Suppressor macrophage treated with lipopolysaccharide for 1 hour (primary cell): ENCODE measurements around the gene MAGI2.

Source experiments
- DNase-seq, 3 donors: peaks; one replicate each; pipeline ENCODE4 v3.0.0-alpha.2; 2020 to 2022

Gene MAGI2

DNA sequence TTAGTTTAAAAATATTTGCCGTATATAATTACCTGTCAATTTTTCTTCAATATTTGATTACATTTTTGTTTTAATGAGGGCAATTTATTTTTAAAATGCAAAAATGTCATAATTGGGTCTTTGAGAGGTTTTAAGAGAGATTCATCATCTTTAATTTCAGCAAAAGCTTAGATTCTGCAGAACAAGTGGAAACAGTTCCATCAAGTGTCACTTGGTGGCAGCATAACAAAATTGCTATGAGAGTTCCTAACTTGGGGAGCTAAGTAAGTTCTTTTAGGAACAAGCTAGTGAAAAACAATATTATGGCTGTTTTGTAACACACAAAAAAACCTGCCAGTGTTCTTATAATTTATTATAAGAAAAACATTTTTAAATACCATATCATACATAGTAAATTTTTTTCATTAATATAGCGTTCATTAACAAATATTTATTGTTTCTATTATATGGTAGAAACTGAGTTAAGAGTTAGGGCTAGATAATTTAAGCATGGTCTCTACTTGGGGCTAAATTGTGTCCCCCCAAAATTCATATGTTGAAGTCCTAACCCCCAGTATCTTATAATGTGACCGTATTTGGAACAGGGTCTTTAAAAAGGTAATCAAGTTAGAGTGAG lies 155.2 kb downstream of the MAGI2 start:
- DNase-seq: peak; percentile 44 to 55 (median 51)

DNA sequence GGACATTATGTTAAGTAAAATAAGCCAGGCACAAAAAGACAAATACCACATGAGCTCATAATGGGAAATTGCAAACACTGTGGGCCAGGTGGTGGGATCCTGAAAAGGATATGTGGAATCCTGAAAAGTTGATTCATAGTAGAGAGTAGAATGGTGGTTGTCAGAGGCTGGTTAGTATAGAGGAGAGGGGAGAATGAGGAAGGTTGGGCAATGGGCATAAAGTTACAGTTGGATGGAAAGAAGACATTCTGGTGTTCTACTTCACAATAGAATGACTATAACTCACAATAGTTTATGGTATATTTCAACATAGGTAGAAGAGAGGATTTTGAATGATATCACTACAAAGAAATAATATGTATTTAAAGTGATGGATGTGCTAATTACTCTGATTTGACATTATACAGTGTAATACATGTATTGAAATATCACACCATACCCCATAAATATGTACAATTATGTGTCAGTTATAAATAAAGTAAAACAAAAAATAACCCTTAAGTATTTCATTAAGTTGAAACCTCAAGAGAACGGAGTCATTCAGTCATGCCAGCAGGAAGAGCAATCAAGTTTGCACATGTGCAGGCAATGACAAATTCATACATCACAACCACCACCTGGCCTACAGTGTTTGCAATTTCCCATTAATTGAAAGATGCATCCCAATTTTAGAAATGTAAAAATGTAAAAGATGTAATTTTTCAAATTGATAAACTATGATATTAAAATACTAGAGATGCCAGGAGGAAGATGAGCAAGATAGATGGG lies 156.7 kb downstream of the MAGI2 start:
- DNase-seq: no peak

DNA sequence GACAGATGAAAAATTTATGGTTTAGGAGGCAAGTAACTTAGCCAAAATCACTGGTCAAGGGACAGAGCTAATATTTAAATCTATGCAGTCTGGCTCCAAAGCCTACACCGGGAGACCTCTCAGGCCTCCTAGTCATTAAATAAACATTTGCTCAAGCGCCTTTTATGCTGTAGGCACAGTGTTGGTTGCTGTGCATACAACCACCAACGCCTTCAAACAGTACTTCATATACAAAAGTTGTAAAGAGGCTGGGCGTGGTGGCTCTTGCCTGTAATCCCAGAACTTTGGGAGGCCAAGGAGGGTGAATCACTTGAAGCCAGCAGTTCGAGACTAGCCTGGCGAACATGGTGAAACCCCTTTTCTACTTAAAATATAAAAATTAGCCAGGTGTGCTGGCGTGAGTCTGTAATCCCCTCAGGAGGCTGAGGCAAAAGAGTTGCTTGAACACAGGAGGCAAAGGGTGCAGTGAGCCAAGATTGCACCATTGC lies 159.8 kb downstream of the MAGI2 start:
- DNase-seq: no peak

DNA sequence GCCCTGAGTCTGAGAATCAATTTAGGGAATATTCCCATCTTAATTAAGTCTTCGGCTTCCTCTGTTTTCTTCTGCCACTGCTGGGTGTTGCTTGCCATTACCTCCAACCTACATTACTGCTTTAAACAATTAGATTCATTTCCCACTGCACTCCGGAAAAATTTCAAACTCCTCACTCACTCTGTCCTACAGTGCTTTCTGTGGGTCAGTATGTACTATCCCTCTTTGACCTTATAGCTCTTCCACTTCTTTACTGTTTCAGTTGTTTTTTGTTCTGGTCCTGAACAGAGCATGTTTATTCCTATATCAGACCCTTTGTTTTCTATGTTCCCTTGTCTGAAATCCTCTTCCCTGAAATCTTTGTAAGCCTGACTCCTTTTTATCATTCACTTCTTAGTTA lies 160.6 kb downstream of the MAGI2 start:
- no peak for DNase-seq

DNA sequence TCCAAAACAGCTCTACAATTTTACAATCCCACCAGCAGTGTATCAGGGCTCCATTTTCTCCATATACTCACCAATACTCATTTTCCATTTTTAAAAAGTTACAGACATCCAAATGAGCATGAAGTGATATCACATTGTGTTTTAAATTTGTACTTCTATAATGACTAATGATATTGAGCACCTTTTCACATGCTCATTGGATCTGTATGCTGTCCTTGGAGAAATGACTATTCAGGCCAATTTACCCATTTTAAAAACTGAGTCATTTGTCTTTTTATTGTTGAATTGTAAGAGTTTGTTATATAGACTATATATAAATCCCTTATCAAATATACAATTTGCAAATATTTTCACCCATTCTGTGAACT lies 162.0 kb downstream of the MAGI2 start:
- no peak for DNase-seq

DNA sequence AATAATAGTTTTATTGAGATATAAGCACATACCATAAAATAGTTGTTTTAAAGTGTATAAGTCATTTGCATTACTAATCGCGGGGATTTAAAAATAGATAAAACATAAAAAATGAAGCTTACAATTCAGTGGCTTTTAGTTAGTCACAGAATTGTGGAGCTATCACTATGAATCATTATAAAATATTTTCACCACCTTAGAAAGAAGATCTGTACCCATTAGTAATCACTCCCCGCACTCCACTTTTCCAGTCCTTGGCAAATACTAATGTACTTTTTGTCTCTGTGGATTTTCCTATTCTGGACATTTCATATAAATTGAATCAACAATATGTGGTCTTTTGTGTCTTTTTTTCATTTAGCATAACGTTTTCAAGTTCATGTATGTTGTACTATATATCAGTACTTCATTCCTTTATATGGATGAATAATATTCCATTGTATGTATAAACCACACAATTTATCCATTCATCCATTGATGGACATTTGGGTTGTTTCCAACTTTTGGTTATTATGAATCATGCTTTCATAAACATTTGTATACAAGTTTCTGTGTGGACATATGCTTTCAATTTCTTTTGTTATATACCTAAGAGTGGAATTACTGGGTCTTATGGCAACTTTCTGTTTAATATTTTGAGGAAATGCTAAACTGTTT lies 162.5 kb downstream of the MAGI2 start:
- DNase-seq: no peak

DNA sequence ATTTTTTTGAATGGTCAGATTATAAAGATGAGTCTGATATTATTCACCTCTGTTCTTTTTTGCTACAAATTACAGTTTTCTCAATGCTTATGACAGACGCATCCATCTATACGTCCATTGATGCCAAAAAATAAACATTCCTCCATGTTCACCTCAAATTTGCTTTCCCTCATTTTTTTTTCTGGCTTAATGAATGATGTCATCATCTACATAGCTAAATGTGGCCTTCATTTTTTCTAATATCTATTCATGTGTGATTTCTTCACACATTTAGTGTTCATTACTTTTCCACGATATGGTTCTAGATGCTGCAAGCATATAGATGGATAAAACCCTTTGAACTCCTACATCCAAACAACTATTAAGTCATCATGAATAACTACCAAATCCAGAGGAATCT lies 163.1 kb downstream of the MAGI2 start:
- no peak for DNase-seq

DNA sequence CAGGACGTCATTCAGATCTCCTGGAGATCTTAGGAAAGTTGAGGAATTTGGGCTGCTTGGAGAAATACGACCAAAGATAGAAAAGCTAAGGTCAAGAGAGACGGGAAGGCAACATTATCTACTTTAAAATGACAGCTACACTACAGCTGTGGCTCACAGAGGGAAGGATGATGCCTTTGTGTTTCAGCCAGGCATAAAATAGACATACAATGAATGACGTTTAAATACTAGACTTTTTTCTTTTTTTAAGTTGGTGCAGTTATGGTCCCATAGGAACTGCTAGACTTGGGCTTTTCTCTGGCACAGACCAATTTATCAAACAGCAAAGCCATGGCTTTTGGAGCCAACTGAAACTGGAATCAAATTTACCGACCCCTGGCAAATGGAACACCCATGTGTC lies 164.8 kb downstream of the MAGI2 start:
- no peak for DNase-seq

DNA sequence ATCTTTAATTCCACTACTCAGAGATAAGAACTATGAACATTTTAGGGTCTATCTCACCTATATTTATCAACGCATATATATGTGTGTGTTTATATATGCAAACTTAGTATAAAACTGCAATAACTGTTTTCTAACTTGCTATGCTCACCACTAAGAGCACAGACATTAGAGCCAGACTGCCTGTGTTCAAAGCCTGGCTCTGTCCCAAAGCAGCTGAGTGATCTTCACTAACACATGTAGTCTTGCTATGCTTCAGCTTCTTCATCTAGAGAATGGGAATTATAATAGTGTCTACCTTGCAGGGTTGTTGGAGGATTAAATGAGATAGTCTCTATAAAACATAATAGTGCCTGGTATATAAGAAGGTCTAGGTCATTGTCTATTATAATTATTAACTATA lies 165.5 kb downstream of the MAGI2 start:
- DNase-seq: no peak

DNA sequence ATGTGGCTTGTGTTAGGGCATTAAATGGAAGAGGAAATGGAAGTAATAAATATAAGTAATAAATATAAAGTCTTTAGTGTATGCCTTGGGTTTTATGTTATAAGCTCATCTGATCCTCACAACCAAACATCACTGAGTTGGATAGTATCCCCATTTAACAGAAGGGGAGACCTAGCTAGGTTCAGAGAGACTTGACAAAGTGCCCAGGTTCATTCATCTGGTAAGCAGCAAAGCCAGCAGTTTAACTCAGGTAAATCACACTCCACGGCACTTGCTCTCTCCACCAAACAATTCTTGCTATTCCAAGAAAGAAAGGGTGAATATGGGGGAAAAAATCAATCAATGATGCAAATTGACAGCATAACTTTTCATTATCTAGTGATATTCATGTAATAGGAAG lies 167.3 kb downstream of the MAGI2 start:
- DNase-seq: no peak

DNA sequence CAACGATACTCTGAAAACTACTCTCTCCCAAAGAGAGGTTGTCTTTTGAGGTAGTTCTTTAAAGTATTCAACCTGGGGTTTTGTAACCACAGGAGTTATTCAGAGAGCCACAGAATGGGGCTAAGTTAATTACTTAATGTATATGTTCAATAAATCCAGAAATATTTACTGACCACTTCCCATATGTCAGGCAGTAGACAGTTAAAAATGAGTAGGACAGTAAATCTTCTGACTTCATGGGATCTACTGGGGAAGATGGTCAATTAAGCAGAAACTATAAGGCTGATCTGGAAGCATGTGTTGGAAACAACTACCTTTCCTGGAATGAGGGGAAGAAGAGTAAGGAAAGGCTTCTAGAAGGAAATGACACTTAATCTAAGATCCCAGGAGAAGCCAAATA lies 167.7 kb downstream of the MAGI2 start:
- DNase-seq: no peak

DNA sequence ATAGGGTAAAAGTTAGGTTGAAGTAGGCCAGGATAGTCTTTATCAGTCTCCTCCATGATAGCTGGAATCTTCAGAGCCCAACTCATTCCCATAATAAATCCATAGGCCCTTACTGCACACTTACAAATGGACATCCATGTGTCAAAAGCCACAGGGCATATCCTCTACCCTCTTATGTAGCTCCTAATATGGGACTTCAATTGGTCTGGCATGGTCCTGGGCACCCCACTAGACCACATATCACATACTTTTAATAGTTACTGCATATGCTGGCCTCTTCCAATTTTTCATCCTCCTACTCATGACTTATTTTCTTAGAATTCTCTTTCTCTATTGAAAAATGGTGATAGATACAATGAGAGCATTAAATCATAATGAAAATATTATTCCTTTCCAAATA lies 169.3 kb downstream of the MAGI2 start:
- no peak for DNase-seq

DNA sequence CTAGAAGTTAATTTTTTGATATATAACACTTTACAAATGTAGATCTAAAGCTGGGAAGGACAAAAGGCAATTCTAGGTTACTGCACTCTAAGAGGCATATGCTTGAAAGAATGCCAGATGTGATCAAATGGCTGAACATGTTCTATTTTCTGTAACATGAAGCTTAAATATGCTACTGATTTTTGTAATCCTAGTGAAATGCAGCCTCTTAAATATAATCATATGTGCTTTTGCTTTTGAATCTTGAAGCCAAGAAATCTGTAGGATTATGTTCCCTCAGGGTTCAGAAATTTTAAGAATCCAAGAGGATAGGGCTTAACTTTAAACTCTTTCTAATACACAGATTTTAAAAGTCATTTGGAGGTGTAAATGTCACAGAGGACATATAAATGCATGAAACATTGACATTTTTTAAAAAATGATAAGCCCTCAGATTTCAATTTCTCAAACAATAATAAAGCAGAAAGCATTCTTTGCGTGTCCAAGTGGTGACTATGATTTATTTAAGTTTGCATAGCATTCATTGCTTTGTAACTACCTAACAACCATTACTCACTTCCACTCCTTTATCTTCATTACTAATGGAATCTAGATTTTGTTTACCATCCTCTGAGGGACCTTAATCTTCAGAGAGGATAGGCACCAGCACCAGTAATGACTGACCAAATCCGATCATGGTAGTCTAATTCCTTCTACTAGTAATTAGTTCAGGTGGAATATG lies 170.4 kb downstream of the MAGI2 start:
- DNase-seq: no peak

DNA sequence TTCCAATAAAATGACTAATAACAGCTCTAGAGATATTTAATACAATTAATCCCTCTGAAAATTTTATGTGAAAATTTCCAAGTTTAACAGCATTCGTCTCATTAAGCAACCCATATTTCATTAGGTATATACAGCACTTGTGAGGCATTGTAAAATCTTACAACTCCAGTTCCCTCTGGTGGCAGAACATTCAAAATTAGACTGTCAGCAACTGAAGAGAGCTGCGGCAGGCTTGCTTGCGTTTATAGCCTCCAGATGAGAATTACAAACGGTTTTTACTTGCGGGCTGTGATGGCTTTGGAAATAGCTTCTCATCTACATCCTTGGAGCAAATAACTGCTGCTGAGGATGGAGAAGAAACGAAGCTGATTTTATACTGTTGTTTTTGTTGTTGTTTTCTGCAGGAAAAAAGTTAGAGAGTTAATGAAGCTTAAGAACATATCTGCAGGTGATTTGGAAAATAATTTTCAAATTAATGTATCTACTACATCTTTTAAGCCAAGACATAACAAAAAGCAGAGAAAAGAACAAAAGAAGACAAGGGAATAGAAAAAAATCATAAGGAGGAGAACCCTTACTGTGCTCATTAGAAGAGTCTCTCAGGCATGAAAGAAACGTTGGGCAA lies 171.3 kb downstream of the MAGI2 start:
- DNase-seq: peak; percentile 7 to 32 (median 31)

DNA sequence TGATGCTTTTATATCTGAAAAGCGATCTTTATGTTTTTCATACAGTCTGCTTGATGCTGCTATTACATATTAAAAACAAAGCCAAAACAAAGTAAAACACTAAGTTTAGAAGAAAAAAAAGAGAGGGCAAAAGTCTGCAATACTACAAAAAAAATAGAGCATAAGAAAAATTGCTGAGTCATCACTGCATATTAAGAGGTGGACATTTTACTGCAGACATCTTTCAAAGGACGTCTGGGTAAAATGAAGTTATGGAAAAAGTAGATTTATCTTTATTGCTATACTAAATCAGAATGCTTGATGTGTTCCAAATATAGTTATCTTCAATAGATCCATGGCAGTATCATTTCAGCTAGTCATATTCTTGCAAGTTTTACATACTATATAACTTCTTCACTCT lies 172.0 kb downstream of the MAGI2 start:
- no peak for DNase-seq

DNA sequence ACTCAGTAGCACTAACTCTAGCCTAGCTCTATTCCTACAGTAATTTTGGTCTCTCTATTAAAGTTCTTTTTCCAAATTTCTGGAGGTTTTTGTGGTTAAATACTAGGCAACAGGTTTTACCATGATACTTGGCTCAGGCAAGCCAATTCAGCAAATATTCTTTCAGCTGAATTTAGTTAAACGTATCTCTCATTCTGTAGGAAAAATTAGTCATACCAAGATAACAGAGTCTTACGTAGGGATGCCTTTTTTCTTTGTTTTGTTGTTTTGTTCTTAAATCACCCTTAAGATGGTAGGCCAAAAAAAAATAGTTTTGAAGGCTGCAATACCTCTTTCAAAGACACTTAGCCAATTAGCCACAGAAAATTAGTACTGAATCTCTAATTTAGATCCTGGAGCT lies 180.5 kb downstream of the MAGI2 start:
- DNase-seq: no peak

DNA sequence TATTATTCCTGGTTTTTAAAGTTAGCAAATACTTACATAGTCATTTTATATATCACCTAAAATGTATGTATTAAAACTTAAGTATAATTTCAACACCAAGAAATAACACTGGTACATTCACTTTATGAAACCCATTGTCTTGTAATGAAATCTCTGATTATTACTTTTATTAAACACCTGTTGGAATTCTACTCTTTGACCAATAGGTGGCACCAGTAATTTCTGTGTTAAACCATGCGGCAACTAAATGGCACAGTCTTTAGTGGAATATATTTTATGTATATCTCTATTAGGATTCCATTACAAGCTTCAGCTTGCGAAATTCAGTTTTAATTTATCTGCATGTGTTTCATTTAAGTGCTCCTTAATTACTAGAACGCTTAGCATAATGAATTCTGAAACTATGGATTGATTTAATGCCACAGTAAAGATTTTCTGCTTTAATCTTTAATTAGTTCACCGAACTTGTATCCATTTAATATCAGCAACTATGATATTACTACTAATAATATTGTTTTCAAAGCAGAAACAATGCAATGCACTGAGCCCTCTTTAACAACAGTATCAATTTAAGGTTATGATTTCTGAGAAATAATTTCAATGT lies 181.3 kb downstream of the MAGI2 start:
- DNase-seq: peak; percentile 20 to 69 (median 61)

DNA sequence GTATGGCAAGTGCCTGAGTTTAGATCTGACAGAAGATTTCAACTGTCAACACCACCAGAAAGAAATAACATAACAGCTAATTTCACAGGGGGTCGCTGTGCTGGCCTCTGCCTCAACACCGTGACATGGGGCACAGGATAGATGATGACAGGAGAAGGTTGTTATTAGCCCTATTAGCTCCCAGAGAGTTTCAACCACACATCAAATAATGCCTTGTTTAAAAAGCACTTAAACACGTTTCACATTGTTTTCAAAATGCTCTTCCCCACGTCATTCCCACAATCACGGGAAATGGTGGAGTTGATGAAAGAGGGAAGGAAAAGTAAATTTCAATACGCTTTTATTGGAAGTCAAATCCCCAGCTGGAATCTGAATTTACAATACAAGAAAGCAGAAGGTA lies 184.7 kb downstream of the MAGI2 start:
- DNase-seq: no peak

DNA sequence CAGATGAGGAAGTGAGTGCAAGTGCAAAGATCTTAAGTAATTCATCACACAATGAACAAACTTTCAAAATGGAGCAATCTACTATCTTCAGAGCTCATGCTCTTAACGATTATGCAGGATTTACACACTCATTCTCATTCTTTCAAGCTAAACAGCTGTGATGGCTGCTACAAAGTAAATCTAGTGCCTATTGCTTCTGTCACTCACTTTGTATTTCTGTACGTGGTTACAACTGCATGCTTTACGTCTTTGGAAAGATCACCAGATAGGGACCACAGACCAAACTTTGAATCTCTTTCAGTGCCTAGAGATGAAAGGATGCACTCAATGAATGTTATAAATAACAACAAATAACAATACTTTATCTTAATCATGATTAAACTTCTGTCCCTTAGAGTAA lies 194.6 kb downstream of the MAGI2 start:
- no peak for DNase-seq

DNA sequence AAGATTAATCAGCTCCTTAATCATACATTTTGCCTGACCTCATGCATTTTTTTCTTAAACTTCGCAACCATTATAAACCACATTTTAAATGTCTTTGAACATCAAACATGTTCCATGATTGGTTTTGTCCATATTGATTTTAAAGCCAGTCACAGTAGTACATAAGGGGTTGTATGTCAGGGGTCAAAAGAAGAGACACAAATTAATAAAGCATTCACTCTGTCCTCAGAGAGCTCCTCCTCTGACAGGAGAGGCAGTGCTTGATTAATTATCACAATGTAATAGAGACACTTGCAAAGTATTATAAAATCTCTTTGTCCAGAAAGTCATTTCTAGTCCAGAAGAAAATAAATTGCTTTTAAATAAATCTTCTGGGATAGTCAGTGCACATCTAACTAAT lies 195.5 kb downstream of the MAGI2 start:
- DNase-seq: no peak

DNA sequence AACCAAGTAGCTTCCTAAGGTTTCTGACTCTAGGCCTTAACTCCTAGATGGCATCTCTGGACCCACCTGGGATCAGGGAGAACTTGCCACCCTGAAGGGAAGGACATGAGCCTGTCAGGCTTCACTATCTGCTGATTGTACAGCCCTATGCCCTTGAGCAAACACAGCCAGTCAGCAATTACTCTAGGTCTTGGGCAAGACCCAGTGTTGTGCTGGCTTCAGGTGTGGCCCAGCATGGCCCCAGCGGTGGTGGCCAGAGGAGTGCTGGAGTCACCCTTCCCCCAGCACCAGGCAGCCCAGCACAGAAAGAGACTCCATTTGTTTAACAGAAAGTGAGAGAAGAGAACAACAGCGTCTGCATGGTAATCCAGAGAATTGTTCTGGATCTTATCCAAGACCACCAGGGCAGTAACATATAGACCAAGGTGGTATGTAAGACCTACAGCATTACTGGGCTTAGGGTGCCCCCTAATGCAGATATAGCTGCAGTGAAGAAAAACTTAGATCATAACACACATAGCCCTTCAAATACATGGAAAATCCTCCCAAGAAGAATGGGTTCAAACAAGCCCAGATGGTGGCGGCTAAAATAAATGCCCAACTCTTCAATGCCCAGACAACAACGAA lies 207.7 kb downstream of the MAGI2 start:
- no peak for DNase-seq

DNA sequence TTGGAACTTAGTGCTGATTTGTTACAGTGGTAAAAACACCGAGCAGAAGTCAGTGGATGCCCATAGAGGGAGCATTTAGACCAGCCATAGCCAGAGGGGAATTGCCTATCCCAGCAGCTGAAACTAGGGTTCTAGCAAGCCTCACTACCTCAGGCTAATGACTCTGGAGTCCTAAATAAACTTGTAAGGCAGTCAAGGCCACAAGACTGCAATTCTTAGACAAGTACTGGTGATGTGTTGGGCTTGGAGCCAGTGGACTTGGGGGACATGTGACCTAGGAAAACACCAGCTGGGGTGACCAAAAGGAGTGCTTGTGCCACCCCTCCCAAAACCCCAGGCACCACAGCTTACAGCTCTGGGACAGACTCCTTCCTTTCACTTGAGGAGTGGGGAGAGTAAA lies 209.0 kb downstream of the MAGI2 start:
- DNase-seq: no peak
